ENCODE measurements around the gene SULT4A1.

- TF ChIP-seq CTCF (IDR thresholded peaks at IDR 0.05; ENCODE audit: borderline replicate concordance, extremely low read depth, low read length, poor library complexity, severe bottlenecking) (no peak), EZH2 (IDR thresholded peaks at IDR 0.05; ENCODE audit: borderline replicate concordance, low read depth, low read length, severe bottlenecking) (no peak)
These were observed 37.4 kb downstream of the SULT4A1 start for GRCh38 chr22:43824724-43825420.

Measured in DND-41 (cell line).